K562 (cell line): ENCODE results near the gene DUS3L. TPM values are rescaled to one million over a fixed set of nuclear protein-coding genes. Genes with fewer than 3 reads are reported as not detected.

ENCODE experiments used
- HOXB6 ChIP-seq: fragments of 250-450 bp; sonication (Bioruptor Pico); IDR thresholded peaks from 2 replicates; pipeline ENCODE4 v1.5.1; 2022; ENCODE audit warnings: mild to moderate bottlenecking, borderline replicate concordance
- ID3 ChIP-seq, 2 experiments: fragments of 250-450 bp in 1 of 2; fragments of 450-650 bp in 1 of 2; sonication (Bioruptor Pico) in 1 of 2; IDR thresholded peaks; 2 replicates each; pipeline versions ENCODE4 v1.6.1 to v1.8.0; 2016 to 2021; ENCODE audit warnings: mild to moderate bottlenecking in 2 of 2, moderate library complexity in 2 of 2, missing compliant biosample characterization in 1 of 2, missing genetic modification characterization in 1 of 2
- KDM4B ChIP-seq, 2 experiments: fragments of 450-650 bp in 1 of 2; sonication (generic) in 1 of 2; IDR thresholded peaks; 2 replicates each; pipeline ENCODE4 v1.6.1; 2016 to 2017; ENCODE audit warnings: borderline replicate concordance in 2 of 2, antibody characterized with exemption in 1 of 2, low read depth in 1 of 2, mild to moderate bottlenecking in 1 of 2
- KLF1 ChIP-seq: fragments of 450-650 bp; IDR thresholded peaks from 2 replicates; pipeline ENCODE4 v1.6.1; 2016; ENCODE audit warnings: missing genetic modification characterization, missing compliant biosample characterization
- RREB1 ChIP-seq: fragments of 250-450 bp; sonication (Bioruptor Pico); IDR thresholded peaks from 2 replicates; pipeline ENCODE4 v1.4.0; 2020
- SMAD2 ChIP-seq: fragments of 150-350 bp; IDR thresholded peaks from 2 replicates; pipeline ENCODE4 v1.6.1; 2014; ENCODE audit warnings: low read depth, mild to moderate bottlenecking, low read length
- polyA plus RNA-seq, 8 experiments: library from polyadenylated mRNA; depleted of rRNA in 4 of 8; stranded (reverse) in 5 of 8; unstranded in 3 of 8; fragments of >200 nt; fragmentation: Nextera tagmentation in 2 of 8; fragmentation: Illumina TruSeq in 1 of 8; extraction: Ambion mirVana in 2 of 8; extraction: Trizol in 1 of 8; gene quantifications; 2 replicates each; pipeline versions ENCODE4 v1.2.1 to v1.2.3, GENCODE V29; 2011 to 2014; ENCODE audit warnings: inconsistent platforms in 1 of 8, missing spikeins in 1 of 8
- total RNA-seq, 7 experiments: library from RNA; depleted of rRNA in 6 of 7; stranded (reverse); fragments of >200 nt in 6 of 7; fragmentation: Illumina TruSeq in 2 of 7; extraction: Trizol in 2 of 7; gene quantifications; 2 replicates each; pipeline versions ENCODE4 v1.2.1 to v1.2.3, GENCODE V29; 2011 to 2021; ENCODE audit warnings: low replicate concordance in 1 of 7
- TF ChIP-seq, protein P1 (sequence below): sonication (generic); formaldehyde crosslinking; IDR thresholded peaks from 2 replicates; pipeline ENCODE4 v1.8.0; 2023; ENCODE audit warnings: mild to moderate bottlenecking, missing genetic modification reagents
- TF ChIP-seq, protein P2 (sequence below): fragments of 250-450 bp; sonication (Bioruptor Pico); IDR thresholded peaks from 2 replicates; pipeline ENCODE4 v1.4.0; 2020; ENCODE audit warnings: mild to moderate bottlenecking, moderate library complexity

The DUS3L gene
- total and polyA plus RNA-seq, 9 of the 15 experiments (the other 6 are each of a cell fraction or from before 2014, with no cell fraction given), result 1.7 to 102 (median 77.5) TPM

- TF ChIP-seq RREB1 (CRISPR knock-in tag) (peak; percentile 28; the same call in 1 of the 2 replicates), KDM4B (IDR thresholded peaks at IDR 0.05; ENCODE audit: borderline replicate concordance in 2 of 2, low read depth in 1 of 2) (peak in 1 of 2 experiments; percentile 62; a peak in 2 of 4 replicates), KLF1 (peak; percentile 16; the same call in 1 of the 2 replicates), HOXB6 (CRISPR knock-in tag) (no peak), SMAD2 (no peak), ID3 (CRISPR knock-in tag; IDR thresholded peaks at IDR 0.05) (no peak), ID3 (tag; IDR thresholded peaks at IDR 0.05) (peak; percentile 82; the same call in 1 of the 2 replicates)
- TF ChIP-seq, protein P1, sequence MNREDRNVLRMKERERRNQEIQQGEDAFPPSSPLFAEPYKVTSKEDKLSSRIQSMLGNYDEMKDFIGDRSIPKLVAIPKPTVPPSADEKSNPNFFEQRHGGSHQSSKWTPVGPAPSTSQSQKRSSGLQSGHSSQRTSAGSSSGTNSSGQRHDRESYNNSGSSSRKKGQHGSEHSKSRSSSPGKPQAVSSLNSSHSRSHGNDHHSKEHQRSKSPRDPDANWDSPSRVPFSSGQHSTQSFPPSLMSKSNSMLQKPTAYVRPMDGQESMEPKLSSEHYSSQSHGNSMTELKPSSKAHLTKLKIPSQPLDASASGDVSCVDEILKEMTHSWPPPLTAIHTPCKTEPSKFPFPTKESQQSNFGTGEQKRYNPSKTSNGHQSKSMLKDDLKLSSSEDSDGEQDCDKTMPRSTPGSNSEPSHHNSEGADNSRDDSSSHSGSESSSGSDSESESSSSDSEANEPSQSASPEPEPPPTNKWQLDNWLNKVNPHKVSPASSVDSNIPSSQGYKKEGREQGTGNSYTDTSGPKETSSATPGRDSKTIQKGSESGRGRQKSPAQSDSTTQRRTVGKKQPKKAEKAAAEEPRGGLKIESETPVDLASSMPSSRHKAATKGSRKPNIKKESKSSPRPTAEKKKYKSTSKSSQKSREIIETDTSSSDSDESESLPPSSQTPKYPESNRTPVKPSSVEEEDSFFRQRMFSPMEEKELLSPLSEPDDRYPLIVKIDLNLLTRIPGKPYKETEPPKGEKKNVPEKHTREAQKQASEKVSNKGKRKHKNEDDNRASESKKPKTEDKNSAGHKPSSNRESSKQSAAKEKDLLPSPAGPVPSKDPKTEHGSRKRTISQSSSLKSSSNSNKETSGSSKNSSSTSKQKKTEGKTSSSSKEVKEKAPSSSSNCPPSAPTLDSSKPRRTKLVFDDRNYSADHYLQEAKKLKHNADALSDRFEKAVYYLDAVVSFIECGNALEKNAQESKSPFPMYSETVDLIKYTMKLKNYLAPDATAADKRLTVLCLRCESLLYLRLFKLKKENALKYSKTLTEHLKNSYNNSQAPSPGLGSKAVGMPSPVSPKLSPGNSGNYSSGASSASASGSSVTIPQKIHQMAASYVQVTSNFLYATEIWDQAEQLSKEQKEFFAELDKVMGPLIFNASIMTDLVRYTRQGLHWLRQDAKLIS (CRISPR knock-in tag), result peak; percentile 91
- TF ChIP-seq, protein P2, sequence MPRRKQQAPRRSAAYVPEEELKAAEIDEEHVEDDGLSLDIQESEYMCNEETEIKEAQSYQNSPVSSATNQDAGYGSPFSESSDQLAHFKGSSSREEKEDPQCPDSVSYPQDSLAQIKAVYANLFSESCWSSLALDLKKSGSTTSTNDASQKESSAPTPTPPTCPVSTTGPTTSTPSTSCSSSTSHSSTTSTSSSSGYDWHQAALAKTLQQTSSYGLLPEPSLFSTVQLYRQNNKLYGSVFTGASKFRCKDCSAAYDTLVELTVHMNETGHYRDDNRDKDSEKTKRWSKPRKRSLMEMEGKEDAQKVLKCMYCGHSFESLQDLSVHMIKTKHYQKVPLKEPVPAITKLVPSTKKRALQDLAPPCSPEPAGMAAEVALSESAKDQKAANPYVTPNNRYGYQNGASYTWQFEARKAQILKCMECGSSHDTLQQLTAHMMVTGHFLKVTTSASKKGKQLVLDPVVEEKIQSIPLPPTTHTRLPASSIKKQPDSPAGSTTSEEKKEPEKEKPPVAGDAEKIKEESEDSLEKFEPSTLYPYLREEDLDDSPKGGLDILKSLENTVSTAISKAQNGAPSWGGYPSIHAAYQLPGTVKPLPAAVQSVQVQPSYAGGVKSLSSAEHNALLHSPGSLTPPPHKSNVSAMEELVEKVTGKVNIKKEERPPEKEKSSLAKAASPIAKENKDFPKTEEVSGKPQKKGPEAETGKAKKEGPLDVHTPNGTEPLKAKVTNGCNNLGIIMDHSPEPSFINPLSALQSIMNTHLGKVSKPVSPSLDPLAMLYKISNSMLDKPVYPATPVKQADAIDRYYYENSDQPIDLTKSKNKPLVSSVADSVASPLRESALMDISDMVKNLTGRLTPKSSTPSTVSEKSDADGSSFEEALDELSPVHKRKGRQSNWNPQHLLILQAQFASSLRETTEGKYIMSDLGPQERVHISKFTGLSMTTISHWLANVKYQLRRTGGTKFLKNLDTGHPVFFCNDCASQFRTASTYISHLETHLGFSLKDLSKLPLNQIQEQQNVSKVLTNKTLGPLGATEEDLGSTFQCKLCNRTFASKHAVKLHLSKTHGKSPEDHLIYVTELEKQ (CRISPR knock-in tag), result no peak
Observed at GRCh38 chr19:5790559-5791520, at the start of gene DUS3L (continued).
